Measurements from ENCODE around the gene ZNF438. TPM values are rescaled to one million over a fixed set of nuclear protein-coding genes. Genes with fewer than 3 reads are reported as not detected.

Gene ZNF438
- total and polyA plus RNA-seq, 7 donors: 3.9 to 18.9 (median 11.9) TPM

- intact Hi-C loops (cut with DNase I): loop anchor here (5.0 kb wide), 1 partner anchor 169 kb away; no protein-coding TSS in a partner anchor
- Histone ChIP-seq H3K36me3 (no peaks in the 10 kb centered on the region), H3K27ac (peak overlapping the region; percentile 46 to 73 (median 70)), H3K4me1 (peaks cover 0 to 26% (median 18%) of the 10 kb centered on the region in 4 donors), H3K9me3 (no peaks in the 10 kb centered on the region), H3K27me3 (no peaks in the 10 kb centered on the region), H3K4me3 (no peak overlapping the region)
- DNase-seq: peak; percentile 91
- TF ChIP-seq EP300 (IDR thresholded peaks at IDR 0.05) (peak; percentile 3 to 42 (median 31)), POLR2A (IDR thresholded peaks at IDR 0.05) (no peak), POLR2AphosphoS5 (IDR thresholded peaks at IDR 0.05) (peak; percentile 52 to 84 (median 82))
- TF ChIP-seq, protein P1, sequence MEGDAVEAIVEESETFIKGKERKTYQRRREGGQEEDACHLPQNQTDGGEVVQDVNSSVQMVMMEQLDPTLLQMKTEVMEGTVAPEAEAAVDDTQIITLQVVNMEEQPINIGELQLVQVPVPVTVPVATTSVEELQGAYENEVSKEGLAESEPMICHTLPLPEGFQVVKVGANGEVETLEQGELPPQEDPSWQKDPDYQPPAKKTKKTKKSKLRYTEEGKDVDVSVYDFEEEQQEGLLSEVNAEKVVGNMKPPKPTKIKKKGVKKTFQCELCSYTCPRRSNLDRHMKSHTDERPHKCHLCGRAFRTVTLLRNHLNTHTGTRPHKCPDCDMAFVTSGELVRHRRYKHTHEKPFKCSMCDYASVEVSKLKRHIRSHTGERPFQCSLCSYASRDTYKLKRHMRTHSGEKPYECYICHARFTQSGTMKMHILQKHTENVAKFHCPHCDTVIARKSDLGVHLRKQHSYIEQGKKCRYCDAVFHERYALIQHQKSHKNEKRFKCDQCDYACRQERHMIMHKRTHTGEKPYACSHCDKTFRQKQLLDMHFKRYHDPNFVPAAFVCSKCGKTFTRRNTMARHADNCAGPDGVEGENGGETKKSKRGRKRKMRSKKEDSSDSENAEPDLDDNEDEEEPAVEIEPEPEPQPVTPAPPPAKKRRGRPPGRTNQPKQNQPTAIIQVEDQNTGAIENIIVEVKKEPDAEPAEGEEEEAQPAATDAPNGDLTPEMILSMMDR (IDR thresholded peaks at IDR 0.05): no peak
- 34 to 57% methylated on average over 7 of the region's 7 CpGs for whole genome bisulfite sequencing, 2 donors
These were observed 50.6 kb downstream of the ZNF438 start for GRCh38 chr10:30980951-30981616.

GRCh38 chr10:30979956-30980355, 51.7 kb downstream of the ZNF438 start:
- intact Hi-C loops (cut with DNase I): loop anchor here (5.0 kb wide), 1 partner anchor 168 kb away; no protein-coding TSS in a partner anchor
- Histone ChIP-seq H3K27me3 (no peaks in the 10 kb centered on the region), H3K36me3 (no peaks in the 10 kb centered on the region), H3K9me3 (no peaks in the 10 kb centered on the region), H3K27ac (peak overlapping the region in 3 of 4 donors; percentile 69 to 73 (median 71)), H3K4me3 (no peak overlapping the region), H3K4me1 (peaks cover 0 to 31% (median 19%) of the 10 kb centered on the region in 4 donors)
- 96 to 97% methylated on average over 4 of the region's 4 CpGs for WGBS, 2 donors
- DNase-seq: no peak
- TF ChIP-seq POLR2A (IDR thresholded peaks at IDR 0.05) (no peak), EP300 (IDR thresholded peaks at IDR 0.05) (no peak), POLR2AphosphoS5 (IDR thresholded peaks at IDR 0.05) (no peak)
- TF ChIP-seq, protein P1 (IDR thresholded peaks at IDR 0.05): no peak

DNA sequence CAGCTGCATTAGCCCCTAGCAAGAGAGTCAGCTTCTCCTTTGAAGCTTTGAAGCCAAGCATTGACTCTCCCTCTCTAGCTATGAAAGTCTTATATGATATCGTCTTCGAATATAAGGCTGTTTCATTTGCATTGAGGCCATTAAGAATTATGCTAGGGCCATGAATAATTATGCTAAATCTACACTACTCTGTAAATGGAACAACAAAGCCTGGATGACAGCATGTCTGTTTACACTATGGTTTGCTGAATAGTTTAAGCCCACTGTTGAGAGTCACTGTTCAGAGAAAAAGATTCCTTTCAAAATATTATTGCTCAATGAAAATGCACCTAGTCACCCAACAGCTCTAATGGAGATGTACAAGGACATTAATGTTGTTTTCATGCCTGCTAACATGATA, 52.8 kb downstream of the ZNF438 start:
- peaks cover 0 to 34% (median 27%) of the 10 kb centered on the region in 4 donors for H3K4me1 ChIP-seq
- no peaks in the 10 kb centered on the region for H3K9me3 ChIP-seq
- H3K27ac ChIP-seq: no peak overlapping the region
- no peak for DNase-seq
- no peaks in the 10 kb centered on the region for H3K36me3 ChIP-seq
- H3K27me3 ChIP-seq: no peaks in the 10 kb centered on the region
- TF ChIP-seq EP300 (IDR thresholded peaks at IDR 0.05) (no peak), POLR2A (IDR thresholded peaks at IDR 0.05) (no peak), POLR2AphosphoS5 (IDR thresholded peaks at IDR 0.05) (no peak)
- TF ChIP-seq, protein P1 (IDR thresholded peaks at IDR 0.05): no peak
- H3K4me3 ChIP-seq: no peak overlapping the region
- 97 to 99% methylated on average over 2 of the region's 2 CpGs for WGBS, 2 donors
- intact Hi-C loops (cut with DNase I): no loop called here

DNA sequence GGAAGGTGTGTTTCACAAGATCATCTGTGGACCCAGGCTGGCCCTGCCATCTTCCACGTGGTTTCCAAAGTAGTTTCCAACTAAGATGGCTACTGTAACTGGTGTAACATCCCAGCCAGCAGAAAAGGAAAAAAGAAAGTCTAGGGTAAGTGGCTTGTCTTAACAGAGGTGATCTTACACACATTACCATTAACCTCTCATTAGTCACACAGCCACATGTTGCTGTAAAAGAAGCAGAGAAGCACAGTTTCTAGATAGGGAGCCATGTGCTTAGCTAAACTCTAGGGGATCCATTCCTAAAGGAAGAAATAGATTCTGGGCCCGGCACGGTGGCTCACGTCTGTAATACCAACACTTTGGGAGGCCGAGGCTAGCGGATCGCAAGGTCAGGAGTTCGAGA, 54.3 kb downstream of the ZNF438 start:
- Histone ChIP-seq H3K36me3 (no peaks in the 10 kb centered on the region), H3K27ac (no peak overlapping the region), H3K27me3 (no peaks in the 10 kb centered on the region), H3K4me1 (peaks cover 0 to 34% (median 30%) of the 10 kb centered on the region in 4 donors), H3K4me3 (no peak overlapping the region), H3K9me3 (no peaks in the 10 kb centered on the region)
- intact Hi-C loops (cut with DNase I): no loop called here
- WGBS, 2 donors: 97% methylated on average over 8 of the region's 8 CpGs
- no peak for DNase-seq
- TF ChIP-seq POLR2AphosphoS5 (IDR thresholded peaks at IDR 0.05) (no peak), POLR2A (IDR thresholded peaks at IDR 0.05) (no peak), EP300 (IDR thresholded peaks at IDR 0.05) (no peak)
- TF ChIP-seq, protein P1 (IDR thresholded peaks at IDR 0.05): no peak

All from sigmoid colon (tissue), 7 donors.